Measurements from ENCODE around the gene SIGLEC7.

- TF ChIP-seq, protein P1, sequence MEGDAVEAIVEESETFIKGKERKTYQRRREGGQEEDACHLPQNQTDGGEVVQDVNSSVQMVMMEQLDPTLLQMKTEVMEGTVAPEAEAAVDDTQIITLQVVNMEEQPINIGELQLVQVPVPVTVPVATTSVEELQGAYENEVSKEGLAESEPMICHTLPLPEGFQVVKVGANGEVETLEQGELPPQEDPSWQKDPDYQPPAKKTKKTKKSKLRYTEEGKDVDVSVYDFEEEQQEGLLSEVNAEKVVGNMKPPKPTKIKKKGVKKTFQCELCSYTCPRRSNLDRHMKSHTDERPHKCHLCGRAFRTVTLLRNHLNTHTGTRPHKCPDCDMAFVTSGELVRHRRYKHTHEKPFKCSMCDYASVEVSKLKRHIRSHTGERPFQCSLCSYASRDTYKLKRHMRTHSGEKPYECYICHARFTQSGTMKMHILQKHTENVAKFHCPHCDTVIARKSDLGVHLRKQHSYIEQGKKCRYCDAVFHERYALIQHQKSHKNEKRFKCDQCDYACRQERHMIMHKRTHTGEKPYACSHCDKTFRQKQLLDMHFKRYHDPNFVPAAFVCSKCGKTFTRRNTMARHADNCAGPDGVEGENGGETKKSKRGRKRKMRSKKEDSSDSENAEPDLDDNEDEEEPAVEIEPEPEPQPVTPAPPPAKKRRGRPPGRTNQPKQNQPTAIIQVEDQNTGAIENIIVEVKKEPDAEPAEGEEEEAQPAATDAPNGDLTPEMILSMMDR (IDR thresholded peaks at IDR 0.05), result no peak
- TF ChIP-seq EZH2 (IDR thresholded peaks at IDR 0.05), result no peak
Observed at GRCh38 chr19:51099047-51099382, 43.1 kb upstream of the SIGLEC7 start.
